Ascending aorta (tissue), 2 donors: ENCODE results near the gene TSPY4. TPM values are rescaled to one million over a fixed set of nuclear protein-coding genes. Genes with fewer than 3 reads are reported as not detected.
"Not testable (repeated sequence)": the region's sequence is repeated elsewhere in the genome, so short reads cannot be mapped to it uniquely, and the experiment has no call there.

Experiments
- DNase-seq, 2 donors: peaks; one replicate each; pipeline ENCODE4 v3.0.0-alpha.2; 2019; ENCODE audit warnings: low spot score in 2 of 2
- H3K27ac ChIP-seq, 2 donors: fragments of 200-600 bp; sonication (generic); one replicate each; pipeline ENCODE4 v1.5.1; 2016 to 2017; ENCODE audit warnings: mild to moderate bottlenecking in 1 of 2
- H3K27me3 ChIP-seq: fragments of 200-600 bp; sonication (generic); one replicate; pipeline ENCODE4 v1.5.1; 2017
- H3K36me3 ChIP-seq, 2 donors: fragments of 200-600 bp; sonication (generic); one replicate each; pipeline ENCODE4 v1.5.1; 2016
- H3K4me1 ChIP-seq, 2 donors: fragments of 200-600 bp; sonication (generic); one replicate each; pipeline ENCODE4 v1.5.1; 2016 to 2017; ENCODE audit warnings: mild to moderate bottlenecking in 1 of 2
- H3K4me3 ChIP-seq, 2 donors: fragments of 200-600 bp; sonication (generic); one replicate each; pipeline ENCODE4 v1.5.1; 2016 to 2017; ENCODE audit warnings: mild to moderate bottlenecking in 1 of 2
- H3K9me3 ChIP-seq, 2 donors: fragments of 200-600 bp; sonication (generic); one replicate each; pipeline ENCODE4 v1.5.1; 2016
- intact Hi-C: fragments of 100-400 bp; cut with DNase I; formaldehyde crosslinking; loops from one replicate; pipeline ENCODE4 v1.15.1; 2023
- total RNA-seq: library from RNA; depleted of rRNA; stranded (reverse); fragments of >200 nt; gene quantifications from one replicate; pipeline ENCODE4 v1.1.0, GENCODE V29; 2016
- TF ChIP-seq, protein P1 (sequence below), 3 experiments: fragments of 200-600 bp in 2 of 3; fragments of 450-650 bp in 1 of 3; sonication (generic) in 2 of 3; IDR thresholded peaks; one replicate each; pipeline ENCODE4 v1.5.1; 2016 to 2019; ENCODE audit warnings: antibody characterized with exemption in 3 of 3, mild to moderate bottlenecking in 1 of 3, moderate library complexity in 1 of 3

The TSPY4 gene, protein sequence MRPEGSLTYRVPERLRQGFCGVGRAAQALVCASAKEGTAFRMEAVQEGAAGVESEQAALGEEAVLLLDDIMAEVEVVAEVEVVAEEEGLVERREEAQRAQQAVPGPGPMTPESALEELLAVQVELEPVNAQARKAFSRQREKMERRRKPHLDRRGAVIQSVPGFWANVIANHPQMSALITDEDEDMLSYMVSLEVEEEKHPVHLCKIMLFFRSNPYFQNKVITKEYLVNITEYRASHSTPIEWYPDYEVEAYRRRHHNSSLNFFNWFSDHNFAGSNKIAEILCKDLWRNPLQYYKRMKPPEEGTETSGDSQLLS
- not detected for total RNA-seq

GRCh38 chrY:9337164-9337563 is at the start of gene TSPY4:
Gene TSPY4 (plus strand): TSS chrY:9337464. CDS start chrY:9337510, 46 bp downstream.
- H3K4me1 ChIP-seq = not testable (repeated sequence)

GRCh38 chrY:9320996-9321395 is 16.3 kb upstream of the TSPY4 start:
- Histone ChIP-seq H3K36me3 (no peaks in the 10 kb centered on the region), H3K27ac (no peak overlapping the region), H3K4me1 (no peaks in the 10 kb centered on the region), H3K9me3 (no peaks in the 10 kb centered on the region), H3K27me3 (no peaks in the 10 kb centered on the region), H3K4me3 (no peak overlapping the region)
- intact Hi-C loops = no loop called here
- no peak for DNase-seq
- TF ChIP-seq, protein P1, sequence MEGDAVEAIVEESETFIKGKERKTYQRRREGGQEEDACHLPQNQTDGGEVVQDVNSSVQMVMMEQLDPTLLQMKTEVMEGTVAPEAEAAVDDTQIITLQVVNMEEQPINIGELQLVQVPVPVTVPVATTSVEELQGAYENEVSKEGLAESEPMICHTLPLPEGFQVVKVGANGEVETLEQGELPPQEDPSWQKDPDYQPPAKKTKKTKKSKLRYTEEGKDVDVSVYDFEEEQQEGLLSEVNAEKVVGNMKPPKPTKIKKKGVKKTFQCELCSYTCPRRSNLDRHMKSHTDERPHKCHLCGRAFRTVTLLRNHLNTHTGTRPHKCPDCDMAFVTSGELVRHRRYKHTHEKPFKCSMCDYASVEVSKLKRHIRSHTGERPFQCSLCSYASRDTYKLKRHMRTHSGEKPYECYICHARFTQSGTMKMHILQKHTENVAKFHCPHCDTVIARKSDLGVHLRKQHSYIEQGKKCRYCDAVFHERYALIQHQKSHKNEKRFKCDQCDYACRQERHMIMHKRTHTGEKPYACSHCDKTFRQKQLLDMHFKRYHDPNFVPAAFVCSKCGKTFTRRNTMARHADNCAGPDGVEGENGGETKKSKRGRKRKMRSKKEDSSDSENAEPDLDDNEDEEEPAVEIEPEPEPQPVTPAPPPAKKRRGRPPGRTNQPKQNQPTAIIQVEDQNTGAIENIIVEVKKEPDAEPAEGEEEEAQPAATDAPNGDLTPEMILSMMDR (IDR thresholded peaks at IDR 0.05) = no peak

More at GRCh38 chrY:9337164-9337563, at the start of gene TSPY4:
- DNase-seq, H3K27ac ChIP-seq, H3K27me3 ChIP-seq, H3K4me3 ChIP-seq, H3K36me3 ChIP-seq, H3K9me3 ChIP-seq, intact Hi-C loops: not testable (repeated sequence)

GRCh38 chrY:9357497-9357896 is 20.2 kb downstream of the TSPY4 start, which contains the start of gene TSPY8:
Gene TSPY8 (plus strand): TSS chrY:9357797. CDS start chrY:9357843, 46 bp downstream.
- intact Hi-C loops, H3K27me3 ChIP-seq, DNase-seq, H3K4me3 ChIP-seq, H3K4me1 ChIP-seq, H3K27ac ChIP-seq, H3K36me3 ChIP-seq, H3K9me3 ChIP-seq: not testable (repeated sequence)

Other genes starting within 250 kb of the TSPY4 start
- gene TSPY8, start 20.3 kb downstream of the TSPY4 start, total RNA-seq = not detected
- gene TSPY3, start 61.0 kb downstream of the TSPY4 start, total RNA-seq = not detected
- gene TSPY1, start 129.5 kb downstream of the TSPY4 start, total RNA-seq = not detected
- gene TSPY9, start 149.8 kb downstream of the TSPY4 start, total RNA-seq = not detected
- gene TSPY10, start 190.4 kb downstream of the TSPY4 start, total RNA-seq = not detected